ENCODE data around the gene PTPRA. TPM values are rescaled to one million over a fixed set of nuclear protein-coding genes. Genes with fewer than 3 reads are reported as not detected.

PTPRA gene
- total and polyA plus RNA-seq, 2 of the 13 experiments (the other 11 are each of a cell fraction or from before 2014, with no cell fraction given), result 47.2 to 127 TPM

DNA sequence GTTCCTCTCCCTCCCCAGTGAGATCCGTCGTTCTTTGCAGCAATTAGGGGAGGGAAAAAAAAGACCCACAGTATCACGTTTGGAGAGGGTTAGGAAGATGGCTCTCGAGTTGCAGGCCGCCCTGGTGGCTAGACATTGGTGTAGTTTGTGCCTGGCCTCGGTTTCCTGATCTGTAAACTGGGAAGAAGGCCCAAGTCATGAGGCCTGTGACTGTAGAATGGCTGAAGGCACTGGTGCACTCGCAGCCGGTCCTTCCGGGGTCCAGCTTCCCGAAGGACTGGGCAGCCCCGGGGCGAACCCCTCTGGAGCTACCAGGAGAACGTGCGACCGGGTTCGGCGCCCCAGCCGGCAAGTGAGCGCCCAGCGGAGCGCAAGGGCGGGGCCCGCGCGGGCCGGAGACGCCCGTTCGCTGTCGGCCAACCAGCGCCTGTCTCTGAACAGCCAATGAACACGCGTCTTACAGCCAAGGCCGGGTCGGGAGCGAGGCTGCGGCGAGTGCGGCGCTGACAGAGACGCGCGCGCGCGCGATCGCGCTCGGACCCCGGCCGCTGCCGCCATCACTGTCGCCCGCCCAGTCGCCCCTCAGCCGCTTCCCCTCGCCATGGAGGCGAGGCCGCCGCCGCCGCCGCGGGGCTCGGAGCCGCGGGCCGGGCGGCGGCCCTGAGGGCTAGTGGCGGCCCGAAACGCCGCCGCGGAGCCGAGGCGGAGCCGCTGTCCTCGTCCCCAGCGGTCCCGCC is at the start of gene PTPRA (continued):
- TF ChIP-seq ZNF18 (CRISPR knock-in tag; IDR thresholded peaks at IDR 0.05; ENCODE audit: insufficient replicate concordance) (peak; percentile 80), ZNF597 (CRISPR knock-in tag; IDR thresholded peaks at IDR 0.05) (no peak), ZNF354B (CRISPR knock-in tag; IDR thresholded peaks at IDR 0.05) (peak; percentile 85; the same call in 1 of the 2 replicates), ZNF530 (CRISPR knock-in tag; IDR thresholded peaks at IDR 0.05; ENCODE audit: low read depth) (peak; percentile 83), ZKSCAN8 (CRISPR knock-in tag; IDR thresholded peaks at IDR 0.05; ENCODE audit: borderline replicate concordance) (peak; percentile 88; the same call in 1 of the 2 replicates), ZBTB33 (CRISPR knock-in tag; IDR thresholded peaks at IDR 0.05) (peak; percentile 19; the same call in 1 of the 2 replicates), HES4 (CRISPR knock-in tag; IDR thresholded peaks at IDR 0.05; ENCODE audit: borderline replicate concordance) (peak; percentile 21; the same call in 1 of the 2 replicates), SP4 (CRISPR knock-in tag; IDR thresholded peaks at IDR 0.05) (peak; percentile 88), POGZ (CRISPR knock-in tag; IDR thresholded peaks at IDR 0.05) (0 out of 2 replicates have a peak, but pooled peaks have one; percentile 55)
- TF ChIP-seq, protein P1, sequence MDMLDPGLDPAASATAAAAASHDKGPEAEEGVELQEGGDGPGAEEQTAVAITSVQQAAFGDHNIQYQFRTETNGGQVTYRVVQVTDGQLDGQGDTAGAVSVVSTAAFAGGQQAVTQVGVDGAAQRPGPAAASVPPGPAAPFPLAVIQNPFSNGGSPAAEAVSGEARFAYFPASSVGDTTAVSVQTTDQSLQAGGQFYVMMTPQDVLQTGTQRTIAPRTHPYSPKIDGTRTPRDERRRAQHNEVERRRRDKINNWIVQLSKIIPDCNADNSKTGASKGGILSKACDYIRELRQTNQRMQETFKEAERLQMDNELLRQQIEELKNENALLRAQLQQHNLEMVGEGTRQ (IDR thresholded peaks at IDR 0.05; ENCODE audit: low read depth, low read length), result no peak
- TF ChIP-seq, protein P1 (CRISPR knock-in tag; IDR thresholded peaks at IDR 0.05; ENCODE audit: borderline replicate concordance), result no peak; the same call in 1 of the 2 replicates
